Measurements from ENCODE around the gene NRG2.

GRCh38 chr5:140035881-140036280 lies 7.2 kb downstream of the NRG2 start:
- TF ChIP-seq POLR2A (IDR thresholded peaks at IDR 0.05) (no peak), CTCF (IDR thresholded peaks at IDR 0.05) (no peak)

All from uterus (tissue), 2 donors.